NCI-H2196 (cell line): ENCODE measurements around the gene LSM2.
"Not testable (repeated sequence)": the region's sequence is repeated elsewhere in the genome, so short reads cannot be mapped to it uniquely, and the experiment has no call there.

Experiments
- DNase-seq: peaks from one replicate; lab custom pipeline; 2025; ENCODE audit not compliant: unreplicated experiment; lab: John Stamatoyannopoulos, UW

The LSM2 gene

DNA sequence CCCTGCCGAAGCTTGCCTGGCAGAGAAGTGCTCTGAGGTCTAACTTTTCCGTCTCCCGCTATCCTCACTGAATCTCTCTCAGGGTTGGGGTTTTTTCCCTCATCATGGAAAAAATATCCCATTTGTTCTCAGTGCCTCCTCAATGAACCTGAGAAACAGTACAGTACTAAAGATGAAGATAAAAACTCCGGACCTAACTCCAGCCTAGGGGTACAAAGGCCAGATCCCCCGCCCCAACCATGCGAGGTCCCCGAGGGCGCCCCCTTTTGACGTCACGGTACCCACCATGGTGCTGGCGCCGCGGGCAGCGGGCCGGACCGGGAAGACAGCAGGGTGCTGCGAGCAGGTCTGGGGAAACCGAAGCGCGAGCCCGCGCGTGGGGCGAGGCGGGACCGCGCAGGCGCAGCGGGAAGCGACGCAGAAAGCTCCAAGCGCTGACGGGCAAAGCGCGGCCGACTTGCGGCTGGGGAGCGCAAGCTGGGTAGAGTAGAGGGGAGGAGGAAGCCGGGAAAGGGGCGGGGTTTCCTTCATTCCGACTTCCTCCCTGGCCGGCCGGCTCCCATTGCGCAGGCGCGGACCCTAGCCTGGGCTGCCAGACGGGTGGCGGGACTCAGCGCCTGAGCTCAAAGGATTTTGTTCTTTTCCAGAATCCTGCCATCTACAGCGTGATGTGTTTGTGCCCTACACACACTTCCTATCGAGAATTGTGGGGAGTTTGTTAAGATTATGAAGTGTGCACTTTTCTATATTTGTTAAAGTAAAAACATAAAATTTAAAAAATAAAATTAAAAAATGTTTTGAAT, at the start of gene LSM2:
Gene LSM2, minus strand, starts transcription at position 497 of the 803 bp plus-strand sequence. Its CDS starts 209 bp downstream, at position 288.
- peak; percentile 95 for DNase-seq

- not testable (repeated sequence) for DNase-seq
Measured at GRCh38 chr6:31851980-31852718, 45.4 kb upstream of the LSM2 start.

- DNase-seq = no peak
Measured at GRCh38 chr6:31851485-31851832, 44.7 kb upstream of the LSM2 start.

DNA sequence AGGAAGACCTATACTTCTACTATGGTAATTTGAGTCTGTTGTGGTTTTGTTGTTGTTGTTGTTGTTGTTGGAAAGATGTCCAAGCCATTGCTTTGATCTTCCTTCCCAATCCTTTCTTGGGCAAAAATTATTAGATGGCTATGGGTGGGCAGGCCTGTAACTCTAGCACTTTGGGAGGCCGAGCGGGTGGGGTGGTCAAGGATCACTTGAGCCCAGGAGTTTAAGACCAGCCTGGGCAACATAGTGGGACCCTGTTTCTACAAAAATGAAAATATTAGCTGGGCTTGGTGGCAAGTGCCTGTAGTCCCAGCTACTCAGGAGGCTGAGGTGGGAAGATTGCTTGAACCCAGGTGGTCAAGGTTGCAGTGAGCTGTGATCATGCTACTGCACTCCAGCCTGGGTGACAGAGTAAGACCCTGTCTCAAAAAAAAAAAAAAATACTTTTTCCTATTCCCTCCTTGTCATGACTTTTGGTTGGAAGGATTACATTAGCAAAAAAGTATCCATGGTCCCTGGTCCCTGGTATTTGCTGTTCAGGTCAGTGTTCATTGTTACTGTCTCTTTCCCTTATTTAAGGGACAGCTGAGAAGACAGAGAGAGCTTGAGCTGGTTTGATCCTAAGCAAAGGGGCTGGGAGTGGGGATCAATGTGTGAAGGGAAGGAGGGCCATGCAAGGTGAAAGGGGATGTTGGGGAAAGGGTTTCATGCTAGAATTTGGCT, 44.2 kb upstream of the LSM2 start:
- DNase-seq = no peak

GRCh38 chr6:31847276-31847978, 40.7 kb upstream of the LSM2 start:
- DNase-seq = no peak

GRCh38 chr6:31844507-31844906, 37.7 kb upstream of the LSM2 start:
- DNase-seq = no peak

- no peak for DNase-seq
Measured at GRCh38 chr6:31842053-31842452, 35.3 kb upstream of the LSM2 start.

DNA sequence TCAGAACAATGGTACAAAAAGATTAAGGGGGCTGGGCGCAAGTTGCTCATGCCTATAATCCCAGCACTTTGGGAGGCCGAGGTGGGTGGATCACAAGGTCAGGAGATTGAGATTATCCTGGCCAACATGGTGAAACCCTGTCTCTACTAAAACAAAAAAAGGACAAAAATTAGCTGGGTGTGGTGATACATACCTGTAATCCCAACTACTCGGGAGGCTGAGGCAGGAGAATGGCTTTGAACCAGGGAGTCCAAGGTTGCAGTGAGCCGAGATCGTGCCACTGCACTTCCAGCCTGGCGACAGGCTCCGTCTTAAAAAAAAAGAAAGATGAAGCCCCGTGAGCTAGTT, 33.0 kb upstream of the LSM2 start:
- DNase-seq = not testable (repeated sequence)

DNA sequence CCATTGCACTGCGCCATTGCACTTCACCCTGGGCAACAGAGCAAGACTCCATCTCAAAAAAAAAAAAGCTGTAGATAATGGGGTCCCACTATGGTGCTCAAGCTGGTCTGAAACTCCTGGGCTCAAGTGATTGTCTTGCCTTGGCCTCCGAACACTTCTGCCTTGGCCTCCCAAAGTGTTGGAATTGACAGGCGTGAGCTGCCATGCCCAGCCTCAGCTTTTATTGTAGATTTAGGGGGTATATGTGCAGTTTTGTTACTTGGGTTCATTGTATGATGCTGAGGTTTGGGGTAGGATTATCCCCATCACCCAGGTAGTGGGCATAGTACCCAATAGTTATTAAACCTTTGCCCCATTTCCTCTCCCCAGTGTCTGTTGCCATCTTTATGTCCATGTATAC, 32.2 kb upstream of the LSM2 start:
- no peak for DNase-seq

DNA sequence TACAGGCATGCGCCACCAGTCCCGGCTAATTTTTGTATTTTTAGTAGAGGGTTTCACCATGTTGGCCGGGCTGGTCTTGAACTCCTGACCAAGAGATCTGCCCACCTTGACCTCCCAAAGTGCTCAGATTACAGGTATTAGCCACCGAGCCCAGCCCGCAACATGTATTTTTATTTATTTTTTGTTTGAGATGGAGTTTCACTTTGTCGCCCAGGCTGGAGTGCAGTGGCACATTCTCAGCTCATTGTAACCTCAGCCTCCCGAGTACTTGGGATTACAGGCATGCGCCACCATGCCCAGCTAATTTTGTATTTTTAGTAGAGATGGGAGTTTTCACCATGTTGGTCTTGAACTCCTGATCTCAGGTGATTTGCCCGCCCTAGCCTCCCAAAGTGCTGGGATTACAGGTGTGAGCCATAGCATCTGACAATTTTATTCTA, 31.4 kb upstream of the LSM2 start:
- not testable (repeated sequence) for DNase-seq

- no peak for DNase-seq
Measured at GRCh38 chr6:31837369-31838113, 30.8 kb upstream of the LSM2 start.

DNA sequence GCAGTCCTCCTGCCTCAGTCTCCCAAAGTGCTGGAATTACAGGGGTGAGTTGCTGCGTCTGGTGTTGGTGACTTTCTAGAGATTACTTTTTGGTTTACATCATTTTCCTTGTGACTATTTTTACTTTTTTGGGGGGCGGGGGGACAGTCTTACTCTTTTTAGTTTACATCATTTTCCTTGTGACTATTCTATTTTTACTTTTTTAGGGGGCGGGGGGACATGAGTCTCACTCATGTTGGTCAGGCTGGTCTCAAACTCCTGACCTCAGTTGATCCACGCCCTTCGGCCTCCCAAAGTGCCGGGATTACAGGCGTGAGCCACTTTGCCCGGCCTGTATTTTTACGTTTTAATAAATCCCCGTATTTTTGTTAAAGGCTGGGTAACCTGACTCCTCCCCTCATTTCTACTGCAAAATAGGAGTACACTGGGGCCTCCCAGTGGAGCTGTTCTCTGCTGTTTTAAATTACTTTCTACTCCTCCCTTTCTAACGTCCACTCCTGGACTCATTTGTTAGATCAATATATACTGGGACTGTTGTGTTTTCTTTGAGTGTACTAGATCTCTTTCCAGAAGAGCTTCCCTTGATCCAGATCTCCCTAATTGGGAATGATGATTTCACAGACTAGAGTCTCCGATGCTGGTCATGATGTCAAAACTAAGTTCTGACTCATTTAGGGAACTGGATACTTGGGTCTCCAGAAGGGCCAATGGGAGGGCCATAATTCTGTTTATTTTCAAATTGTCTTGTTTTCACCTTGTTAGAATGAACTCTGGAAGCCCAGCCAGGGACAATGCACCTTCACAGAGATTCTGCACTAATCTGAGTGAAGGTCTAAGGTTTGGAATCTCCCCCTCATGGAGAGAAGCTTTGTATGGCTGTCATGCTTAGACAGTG, 30.0 kb upstream of the LSM2 start:
- DNase-seq = no peak

GRCh38 chr6:31836047-31836473, 29.3 kb upstream of the LSM2 start:
- DNase-seq = no peak

GRCh38 chr6:31834367-31835250, 27.8 kb upstream of the LSM2 start:
- DNase-seq = peak; percentile 94

DNA sequence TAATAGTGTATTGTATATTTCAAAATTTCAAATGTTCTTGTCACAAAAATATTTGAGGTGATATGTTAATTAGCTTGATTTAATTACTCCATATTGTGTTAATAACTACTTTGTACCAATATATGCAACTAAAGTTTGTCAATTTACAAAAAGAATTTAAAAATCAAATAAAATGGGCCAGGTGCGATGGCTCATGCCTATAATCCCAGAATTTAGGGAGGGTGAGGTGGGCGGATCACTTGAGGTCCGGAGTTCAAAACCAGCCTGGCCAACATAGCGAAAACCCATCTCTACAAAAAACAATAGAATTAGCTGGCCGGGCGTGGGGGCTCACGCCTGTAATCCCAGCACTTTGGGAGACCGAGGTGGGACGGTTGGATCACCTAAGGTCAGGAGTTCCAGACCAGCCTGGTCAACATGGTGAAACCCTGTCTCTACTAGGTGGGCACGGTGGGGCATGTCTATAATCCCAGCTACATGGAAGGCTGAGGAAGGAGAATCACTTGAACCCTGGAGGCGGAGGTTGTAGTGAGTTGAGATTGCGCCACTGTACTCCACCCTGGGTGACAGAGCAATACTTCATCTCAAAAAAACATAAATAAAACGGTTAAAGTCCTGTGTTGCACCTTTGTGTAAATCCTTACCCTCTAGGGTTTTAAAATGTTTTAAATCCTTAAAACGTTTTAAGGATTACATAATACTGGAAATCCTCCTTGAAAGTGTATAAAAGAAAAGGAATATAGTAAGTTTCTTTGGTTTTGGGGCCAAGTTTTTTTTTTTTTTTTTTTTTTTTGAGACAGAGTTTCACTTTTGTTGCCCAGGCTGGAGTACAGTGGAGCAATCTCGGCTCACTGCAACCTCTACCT, 24.8 kb upstream of the LSM2 start:
- DNase-seq = no peak

GRCh38 chr6:31830886-31831335, 24.1 kb upstream of the LSM2 start:
- no peak for DNase-seq

DNA sequence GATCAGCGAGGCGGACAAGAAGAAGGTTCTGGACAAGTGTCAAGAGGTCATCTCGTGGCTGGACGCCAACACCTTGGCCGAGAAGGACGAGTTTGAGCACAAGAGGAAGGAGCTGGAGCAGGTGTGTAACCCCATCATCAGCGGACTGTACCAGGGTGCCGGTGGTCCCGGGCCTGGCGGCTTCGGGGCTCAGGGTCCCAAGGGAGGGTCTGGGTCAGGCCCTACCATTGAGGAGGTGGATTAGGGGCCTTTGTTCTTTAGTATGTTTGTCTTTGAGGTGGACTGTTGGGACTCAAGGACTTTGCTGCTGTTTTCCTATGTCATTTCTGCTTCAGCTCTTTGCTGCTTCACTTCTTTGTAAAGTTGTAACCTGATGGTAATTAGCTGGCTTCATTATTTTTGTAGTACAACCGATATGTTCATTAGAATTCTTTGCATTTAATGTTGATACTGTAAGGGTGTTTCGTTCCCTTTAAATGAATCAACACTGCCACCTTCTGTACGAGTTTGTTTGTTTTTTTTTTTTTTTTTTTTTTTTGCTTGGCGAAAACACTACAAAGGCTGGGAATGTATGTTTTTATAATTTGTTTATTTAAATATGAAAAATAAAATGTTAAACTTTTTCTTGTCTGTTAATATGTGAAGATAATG, 23.0 kb upstream of the LSM2 start:
- peak; percentile 44 for DNase-seq
